Fibroblast of skin of back (primary cell): ENCODE measurements around the gene BPIFB6.

Experiments used
- DNase-seq: peaks from one replicate; pipeline ENCODE4 v3.0.0-alpha.2; 2013

Gene BPIFB6

DNA sequence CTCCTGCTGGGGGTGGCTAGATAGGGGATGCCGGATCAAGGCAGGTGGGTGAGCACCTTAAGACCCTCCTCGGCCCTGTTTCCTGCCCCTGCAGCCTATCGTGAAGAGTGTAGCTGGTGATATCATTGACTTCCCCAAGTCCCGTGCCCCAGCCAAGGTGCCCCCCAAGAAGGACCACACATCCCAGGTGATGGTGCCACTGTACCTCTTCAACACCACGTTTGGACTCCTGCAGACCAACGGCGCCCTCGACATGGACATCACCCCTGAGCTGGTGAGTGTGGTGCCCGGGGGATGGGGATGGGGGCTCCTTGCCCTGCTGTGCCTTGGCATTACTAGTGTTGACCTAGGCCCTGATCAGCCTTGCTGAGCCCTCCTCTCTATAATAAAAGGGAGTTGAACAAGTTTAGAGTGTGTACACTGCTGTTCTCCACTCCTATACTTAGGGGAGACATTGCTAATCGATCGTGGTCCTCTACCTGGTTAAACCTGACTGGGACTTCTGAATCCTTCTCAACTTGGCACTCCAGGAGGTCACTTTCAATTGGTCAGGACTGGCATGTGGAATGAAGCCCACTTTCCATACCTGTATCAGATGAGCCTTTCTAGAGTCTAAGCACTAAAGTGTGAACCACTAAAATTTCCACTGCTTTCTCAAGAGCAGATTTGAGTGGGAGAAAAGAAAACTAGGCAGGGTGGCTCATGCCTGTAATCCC lies 33.3 kb downstream of the BPIFB6 start:
- no peak for DNase-seq

DNA sequence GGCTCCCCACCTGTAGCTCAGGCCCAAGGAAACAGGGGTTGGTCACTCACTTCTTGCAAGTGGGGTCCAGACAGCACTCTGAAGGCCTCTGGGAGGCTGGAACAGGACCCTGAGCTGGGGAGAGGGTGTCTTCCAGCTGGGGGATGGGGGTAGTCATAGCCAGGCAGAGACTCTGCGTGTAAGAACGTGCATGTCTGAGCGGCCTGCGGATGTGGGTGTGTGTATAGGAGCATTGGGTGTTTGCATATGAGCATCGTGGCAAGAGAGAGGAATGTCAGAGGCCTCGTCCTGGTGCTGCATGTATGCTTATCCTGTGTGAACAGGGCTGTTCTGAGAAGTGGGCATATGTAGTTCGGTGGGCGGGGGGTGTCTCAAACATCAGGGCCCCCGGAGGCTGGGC lies 34.3 kb downstream of the BPIFB6 start:
- no peak for DNase-seq

DNA sequence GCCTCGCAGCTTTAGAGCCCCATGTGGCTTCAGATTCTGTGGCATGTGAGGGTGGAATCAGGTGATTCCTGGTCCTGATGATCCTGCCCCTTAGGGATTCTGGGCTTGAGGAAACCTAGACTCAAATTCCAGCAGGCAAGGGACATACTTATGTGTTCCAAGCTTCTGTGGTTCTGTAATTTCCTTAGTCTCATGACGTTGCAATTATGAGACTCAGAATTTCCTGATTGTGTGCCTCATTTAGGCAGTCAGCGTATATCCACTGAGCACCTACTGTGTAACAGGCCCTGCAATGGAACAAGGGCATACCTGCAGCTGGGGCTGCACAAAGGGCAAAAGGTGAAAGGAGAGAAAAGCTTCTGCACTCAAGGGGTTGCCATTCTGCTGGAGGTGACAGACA lies 36.4 kb downstream of the BPIFB6 start:
- no peak for DNase-seq

DNA sequence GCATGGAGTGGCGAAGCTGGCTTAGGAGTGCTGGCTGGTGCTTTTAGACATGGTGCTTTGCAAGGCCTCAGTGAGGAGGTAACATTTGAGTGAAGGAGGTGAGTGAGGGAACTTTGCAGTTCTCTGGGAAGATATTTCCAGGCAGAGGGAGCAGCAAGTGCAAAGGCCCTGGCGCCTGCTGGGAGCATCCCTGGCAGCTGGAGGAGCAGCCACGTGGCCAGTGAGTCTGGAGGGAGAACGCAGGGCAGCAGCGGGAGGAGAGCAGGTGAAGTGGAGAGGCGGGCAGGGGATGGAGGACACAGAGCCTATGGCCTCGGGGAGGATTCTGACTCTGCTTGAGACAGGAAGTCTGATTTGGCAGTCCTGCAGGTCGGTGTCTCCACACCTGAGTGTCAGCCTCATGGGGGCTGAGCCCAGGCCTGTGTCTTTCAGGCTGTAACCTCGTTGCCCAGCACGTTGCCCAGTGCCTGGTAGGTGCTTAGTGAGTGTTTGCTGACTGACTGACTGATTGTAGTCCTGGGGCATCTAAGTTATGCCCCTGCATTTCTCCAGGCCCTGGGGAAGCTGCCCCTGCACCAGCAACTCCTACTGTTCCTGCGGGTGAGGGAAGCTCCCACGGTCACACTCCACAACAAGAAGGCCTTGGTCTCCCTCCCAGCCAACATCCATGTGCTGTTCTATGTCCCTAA lies 36.9 kb downstream of the BPIFB6 start:
- no peak for DNase-seq

DNA sequence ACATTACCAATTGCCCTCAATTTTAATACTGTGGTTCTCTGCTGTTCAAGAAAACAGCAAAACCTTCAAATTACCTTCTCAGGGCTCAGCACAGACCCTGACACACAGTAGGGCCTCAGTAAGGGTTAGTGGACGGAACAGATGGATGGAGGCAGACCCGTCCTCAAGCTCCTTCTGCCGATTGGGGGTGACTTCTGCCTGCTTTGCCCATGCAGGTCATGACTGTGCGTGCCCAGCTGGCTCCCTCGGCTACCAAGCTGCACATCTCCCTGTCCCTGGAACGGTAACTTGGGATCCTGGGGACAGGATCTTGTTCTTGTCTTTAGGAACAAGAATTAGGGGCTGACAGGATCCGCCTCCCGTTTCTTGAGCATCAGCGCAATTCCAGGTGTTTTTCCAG lies 38.2 kb downstream of the BPIFB6 start:
- no peak for DNase-seq

DNA sequence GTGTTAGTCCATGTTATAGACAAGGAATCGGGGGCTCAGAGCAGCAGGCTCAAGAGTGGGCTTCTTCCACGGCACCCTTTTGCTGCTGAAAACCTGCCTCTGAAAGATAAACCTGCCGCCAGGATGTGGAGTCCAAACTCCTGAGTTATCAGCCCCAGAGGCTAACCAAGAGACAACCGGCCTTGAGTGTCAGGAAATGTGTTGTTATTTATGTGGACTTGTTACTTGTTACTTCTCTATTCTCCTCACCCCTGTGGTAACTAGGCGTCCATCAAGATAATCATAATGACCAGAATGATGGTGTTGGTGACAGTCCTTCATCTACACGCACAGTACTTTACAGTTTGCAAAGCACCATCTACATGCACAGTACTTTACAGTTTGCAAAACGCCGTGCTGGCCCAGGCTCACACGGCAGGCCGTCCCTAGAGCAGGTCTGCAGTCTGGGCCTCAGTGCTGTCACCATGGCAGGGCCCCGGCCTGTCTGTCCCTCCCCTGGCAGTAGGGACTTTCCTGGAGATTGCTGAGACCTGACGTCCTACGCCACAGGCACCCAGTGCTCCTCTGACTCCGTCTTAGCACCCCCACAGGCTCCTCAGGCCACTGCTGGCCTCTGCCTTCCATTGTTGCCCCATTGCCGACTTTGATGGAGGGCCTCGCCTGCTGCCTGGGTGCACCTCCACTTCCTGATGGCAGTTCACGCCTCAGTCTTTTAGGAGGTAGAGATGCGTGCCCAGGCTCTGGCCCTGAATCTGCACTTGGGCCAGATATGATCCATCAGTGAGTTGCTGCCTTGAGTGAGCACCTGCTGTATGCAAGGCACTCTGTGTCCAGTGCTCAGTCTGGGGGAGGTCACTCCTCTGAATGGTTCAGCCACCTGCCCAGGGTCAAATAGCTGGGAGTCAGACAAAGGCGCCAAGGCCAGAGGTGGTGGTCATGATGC lies 38.9 kb downstream of the BPIFB6 start:
- no peak for DNase-seq

DNA sequence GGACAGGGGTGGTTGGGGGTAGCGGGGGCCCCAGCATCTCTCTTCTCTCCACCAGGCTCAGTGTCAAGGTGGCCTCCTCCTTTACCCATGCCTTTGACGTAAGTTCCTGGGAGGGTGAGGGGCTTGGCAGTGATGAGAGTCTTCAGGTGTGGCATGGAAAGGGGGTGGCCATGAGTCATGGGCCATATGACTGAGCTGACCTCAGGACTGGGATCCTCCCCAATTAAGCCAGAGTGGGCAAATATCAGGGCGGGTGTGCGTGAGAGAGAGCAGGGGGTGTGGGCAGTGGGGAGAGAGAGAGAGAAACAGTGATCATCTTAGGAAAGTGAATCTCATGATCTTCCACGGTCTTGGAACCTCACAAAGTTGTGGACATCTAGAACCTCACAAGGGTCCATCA lies 39.8 kb downstream of the BPIFB6 start:
- DNase-seq = no peak

DNA sequence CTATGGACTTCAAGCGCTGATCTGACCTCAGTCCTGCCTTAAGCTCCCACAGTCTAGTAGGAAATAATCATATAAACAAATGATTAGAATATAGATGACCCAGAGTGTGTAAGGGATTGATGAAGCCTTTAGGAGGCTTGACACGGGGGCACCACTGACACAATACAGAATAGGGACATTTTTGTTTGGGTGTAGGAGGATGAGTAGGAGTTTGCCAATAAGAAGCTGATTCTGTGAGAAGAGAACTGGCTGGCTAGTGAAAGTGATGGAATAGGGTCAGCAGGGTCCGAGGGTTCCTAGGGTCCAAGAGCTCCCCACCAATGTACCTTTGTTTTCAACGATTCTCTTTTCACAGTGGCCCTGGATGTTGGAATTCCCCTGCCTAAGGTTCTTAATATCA lies 40.9 kb downstream of the BPIFB6 start:
- DNase-seq = no peak

DNA sequence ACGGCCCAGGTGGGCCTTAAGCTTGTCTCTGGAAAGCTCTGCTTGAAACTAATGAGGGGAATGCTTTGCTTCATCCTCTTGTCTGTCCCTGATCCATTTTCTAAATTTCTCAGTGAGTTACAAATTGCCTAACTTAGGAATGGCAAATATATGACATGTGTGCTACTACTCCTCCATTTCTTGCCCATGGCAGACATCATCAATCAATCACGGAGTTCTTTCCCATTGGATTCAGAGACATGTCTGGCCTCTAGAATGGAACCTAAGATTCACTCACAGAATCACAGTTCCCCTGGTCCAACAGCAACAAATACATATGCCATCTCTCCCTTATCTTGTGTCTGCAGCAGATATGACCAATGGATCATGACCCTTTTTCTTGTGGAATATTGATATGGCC lies 41.4 kb downstream of the BPIFB6 start:
- DNase-seq = no peak

DNA sequence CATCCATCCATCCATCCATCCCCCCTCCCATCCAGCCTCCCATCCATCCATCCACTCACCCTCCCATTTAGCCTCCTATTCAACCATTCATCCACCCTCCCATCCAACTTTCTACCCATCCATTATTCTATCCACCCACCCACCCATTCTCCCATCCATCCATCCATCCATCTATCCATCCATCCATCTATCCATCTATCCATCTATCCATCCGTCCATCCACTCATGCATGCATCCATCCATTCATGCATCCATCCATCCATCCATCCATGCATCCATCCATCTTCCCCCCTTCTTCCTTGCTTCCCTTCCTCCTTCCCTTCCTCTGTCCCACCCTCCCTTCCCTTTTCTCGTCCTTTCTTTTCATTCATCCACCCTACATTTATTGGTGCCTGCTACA lies 43.2 kb downstream of the BPIFB6 start:
- no peak for DNase-seq

DNA sequence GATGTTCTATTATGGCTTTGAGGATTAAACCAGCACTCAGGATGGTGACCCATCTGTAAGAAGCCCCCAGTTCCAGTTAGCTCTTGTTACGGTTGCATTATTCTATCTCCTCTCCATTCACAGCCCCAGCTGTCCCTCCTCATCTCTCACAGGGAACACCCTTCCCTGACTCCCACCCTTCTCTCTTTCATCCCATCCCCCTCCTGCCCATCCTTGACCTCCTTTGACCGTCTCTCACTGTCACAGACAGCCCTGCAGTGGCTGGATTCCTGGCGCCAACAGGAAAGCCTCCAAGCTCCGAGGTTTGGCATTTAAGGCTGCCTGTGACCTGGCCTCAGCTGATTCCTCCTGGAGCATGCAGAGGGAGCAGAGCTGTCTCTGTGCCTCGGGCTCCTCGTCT lies 43.8 kb downstream of the BPIFB6 start:
- no peak for DNase-seq

DNA sequence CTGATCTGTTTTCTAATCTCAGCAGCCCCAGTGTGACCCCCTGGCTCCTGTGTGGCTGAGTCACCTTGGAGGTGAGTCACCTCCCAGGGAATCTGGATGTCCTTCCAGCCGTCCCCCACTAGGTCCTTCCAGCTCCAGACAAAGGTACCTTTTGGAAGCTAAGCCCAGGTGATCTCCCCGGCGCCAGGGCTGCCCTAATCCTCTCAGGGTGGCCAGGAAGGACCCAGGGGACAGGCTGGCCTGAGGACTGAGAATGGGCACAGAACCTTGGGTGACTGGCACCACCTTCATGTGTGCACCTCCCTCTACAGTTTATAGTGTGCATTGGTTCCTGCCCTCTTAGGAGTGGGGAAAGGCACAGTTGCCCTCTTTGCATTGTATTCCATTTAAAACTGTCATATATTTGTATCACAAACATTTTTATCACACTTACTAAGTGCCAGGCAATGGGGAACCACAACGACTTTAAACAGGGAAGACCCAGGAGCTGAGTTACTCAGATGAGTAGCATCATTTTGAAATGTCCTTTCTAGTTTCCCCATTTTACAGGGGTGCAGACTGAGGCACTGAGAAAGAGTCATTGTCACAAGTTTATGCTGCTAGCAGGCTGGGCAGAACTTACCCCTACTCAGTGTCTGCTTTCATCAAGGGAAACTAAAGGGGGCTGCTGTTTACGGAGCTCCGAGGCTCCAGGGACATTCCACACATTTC lies 45.4 kb downstream of the BPIFB6 start:
- DNase-seq = no peak

DNA sequence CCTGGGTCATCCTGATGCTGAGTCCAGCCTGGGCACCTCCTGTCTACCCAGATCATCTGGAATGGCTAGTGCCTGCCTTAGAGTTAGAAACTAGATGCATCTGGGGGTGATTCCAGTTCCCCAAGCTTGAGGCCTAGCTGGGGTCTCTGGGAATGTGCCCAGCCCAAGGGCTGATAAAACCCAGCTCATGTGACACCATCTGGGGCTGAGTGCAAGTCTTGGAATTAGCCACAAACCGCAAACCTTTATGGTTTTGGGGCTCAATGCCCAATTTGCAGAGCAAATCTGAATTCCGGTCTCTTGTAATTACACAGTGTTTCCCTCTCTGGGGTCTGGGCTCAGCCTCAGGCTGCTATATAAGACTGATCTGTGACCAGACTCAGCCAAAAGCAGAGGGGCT lies 47.8 kb downstream of the BPIFB6 start, which contains the start of gene BPIFB4:
TSS of gene BPIFB4 (plus strand) at position 385 of the 400 bp plus-strand sequence. CDS start 1,884 bp downstream, outside the sequence.
- DNase-seq = no peak

DNA sequence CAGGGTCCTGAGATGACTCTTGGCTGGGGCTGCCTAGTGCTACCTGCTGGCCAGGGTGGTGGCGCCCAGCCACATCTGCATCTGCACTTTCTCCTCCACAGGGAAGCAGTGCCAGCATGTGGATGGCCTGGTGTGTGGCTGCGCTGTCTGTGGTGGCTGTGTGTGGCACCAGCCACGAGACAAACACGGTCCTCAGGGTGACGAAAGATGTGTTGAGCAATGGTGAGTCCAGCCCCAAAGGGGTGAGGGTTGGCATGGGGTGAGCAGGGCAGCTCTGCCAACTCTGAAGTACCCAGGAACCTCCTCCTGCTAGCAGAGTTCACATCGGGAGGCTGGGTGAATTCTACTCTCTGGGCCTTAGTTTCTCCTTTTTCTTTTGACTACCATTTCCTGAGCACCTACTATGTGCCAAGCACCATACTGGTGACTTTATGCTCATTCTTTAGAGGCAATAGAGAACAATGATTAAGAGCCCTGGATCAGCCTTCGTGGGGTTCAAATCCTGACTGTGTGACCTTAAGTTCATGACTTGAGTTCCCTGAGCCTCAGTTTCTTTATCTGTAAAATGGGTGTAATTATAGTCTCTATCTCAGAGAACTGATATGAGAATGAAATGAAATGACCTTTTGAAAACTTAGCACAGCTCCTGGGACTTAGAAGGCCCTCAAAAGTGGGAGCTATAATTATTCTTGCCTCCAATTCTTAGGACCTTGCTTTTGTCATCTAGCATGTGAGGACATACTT lies 50.1 kb downstream of the BPIFB6 start:
- DNase-seq = no peak

DNA sequence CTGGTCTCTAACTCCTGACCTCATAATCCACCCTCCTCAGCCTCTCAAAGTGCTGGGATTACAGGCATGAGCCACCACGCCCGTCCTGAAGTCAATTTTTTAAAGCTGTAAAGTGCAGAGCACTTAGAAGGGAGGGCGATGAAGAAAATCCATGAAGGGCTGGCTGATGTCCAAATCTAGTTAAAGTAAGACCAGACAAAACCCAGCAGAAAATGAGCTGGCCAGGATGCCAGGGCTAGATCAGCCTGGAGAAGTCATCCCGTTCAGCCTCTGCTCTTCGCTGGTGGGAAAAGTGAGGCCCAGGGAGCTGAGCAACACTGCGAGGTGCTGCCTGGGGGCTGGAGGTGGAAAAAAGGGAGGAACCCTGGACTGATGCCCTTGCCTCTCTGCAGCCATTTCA lies 51.1 kb downstream of the BPIFB6 start:
- DNase-seq = no peak

DNA sequence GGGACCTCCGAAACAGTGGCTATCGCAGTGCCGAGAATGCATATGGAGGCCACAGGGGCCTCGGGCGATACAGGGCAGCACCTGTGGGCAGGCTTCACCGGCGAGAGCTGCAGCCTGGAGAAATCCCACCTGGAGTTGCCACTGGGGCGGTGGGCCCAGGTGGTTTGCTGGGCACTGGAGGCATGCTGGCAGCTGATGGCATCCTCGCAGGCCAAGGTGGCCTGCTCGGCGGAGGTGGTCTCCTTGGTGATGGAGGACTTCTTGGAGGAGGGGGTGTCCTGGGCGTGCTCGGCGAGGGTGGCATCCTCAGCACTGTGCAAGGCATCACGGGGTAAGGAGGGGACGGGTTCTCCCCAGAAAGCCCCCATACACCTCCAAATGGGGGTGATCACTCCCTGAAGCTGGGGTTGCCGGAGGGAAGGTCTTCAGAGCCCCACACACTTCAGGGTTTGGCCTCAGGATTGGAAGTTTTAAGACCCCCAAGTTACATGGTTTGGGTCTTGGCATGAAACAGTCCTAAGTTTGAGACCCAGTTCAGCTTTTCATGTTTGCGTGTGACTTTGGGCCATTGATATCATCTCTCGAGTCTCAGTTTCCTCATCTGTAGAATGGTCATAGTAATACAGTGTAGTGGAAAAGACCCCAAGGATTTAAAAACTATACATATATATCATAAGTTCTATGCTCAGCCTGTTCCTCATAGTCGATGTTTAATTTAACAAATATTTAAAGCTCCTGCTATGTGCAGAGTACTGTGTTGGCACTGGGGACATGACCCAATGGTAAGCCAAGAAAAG lies 52.3 kb downstream of the BPIFB6 start:
- DNase-seq = no peak

DNA sequence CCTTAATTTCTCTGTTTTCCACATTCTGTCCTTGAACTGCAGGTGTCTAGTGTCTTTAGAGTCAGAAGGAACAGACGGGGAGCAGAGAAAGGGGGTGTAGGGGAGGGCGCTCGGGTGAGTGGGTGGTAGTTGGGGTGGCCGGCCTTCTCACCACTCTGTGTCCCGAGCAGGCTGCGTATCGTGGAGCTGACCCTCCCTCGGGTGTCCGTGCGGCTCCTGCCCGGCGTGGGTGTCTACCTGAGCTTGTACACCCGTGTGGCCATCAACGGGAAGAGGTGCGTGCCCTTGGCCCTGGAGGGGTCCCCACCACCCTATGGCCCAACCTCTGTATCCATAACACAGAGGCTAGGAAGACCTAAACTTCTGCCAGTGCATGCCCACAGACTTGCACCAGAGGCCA lies 53.3 kb downstream of the BPIFB6 start:
- DNase-seq = no peak

DNA sequence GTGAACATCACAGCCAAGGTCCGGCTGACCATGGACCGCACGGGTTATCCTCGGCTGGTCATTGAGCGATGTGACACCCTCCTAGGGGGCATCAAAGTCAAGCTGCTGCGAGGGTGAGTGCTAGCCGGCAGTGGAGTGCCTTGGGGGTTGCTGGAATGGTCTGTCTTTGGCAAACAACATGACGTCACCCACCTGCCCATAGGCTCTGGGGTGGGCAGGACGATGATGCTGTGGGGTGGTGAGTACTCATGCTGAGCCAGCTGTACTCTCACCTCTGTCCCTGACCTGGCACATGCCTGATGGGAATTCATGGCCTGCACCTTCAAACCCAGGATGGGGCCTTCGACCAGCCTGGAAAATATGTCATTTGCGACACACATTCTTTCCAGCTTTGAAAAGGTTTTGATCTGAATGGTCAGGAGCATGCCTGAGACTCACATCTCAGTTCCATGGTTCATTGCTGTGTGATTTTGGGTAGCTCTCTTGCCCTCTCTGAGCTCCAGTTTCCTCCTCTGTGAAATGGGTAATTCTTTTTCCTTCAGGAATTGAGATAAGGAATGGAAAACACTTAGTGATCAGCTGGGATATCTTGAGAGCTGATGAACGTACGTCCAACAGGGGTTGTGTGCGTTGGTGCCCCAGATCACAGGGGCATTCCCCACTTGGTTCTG lies 54.7 kb downstream of the BPIFB6 start:
- no peak for DNase-seq

DNA sequence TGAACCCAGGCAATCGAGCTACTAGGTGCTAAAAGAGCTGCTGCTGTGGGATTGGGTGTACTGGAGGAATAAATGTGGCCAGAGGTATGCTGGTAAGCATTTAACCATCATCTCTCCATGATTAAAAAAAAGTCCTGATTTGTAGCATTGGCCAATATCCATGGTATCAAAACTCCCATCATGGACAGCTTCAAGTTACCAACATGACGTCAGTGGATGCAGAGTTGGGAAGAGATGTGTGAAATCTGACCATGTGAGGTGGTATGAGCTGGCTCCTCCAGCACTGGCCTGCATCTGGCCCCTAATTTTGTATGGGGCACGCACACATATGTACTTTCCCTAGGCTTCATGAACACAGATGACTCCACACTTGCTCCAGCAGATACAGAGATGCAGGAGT lies 59.7 kb downstream of the BPIFB6 start:
- DNase-seq = no peak

DNA sequence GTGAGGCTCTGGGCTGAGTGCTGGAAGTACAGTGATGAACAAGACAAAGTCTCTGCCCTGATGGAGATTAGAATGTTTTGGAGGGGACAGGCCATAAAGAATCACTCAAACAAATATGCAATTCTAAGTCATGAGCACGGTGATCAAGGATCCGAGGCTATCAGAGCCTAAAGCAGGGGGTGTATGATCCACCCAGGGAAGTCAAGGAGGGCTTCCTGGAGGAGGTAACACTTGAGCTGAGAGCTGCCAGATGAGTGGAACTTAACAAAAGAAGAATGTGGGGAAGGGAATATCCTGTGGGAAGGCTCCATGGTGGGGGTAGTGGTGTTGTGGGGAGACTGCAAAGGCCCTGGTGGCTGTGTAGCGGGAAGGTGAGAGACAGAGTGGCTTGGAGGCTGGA lies 60.2 kb downstream of the BPIFB6 start:
- no peak for DNase-seq
